Measurements from ENCODE around the gene LHFPL3.

DNA sequence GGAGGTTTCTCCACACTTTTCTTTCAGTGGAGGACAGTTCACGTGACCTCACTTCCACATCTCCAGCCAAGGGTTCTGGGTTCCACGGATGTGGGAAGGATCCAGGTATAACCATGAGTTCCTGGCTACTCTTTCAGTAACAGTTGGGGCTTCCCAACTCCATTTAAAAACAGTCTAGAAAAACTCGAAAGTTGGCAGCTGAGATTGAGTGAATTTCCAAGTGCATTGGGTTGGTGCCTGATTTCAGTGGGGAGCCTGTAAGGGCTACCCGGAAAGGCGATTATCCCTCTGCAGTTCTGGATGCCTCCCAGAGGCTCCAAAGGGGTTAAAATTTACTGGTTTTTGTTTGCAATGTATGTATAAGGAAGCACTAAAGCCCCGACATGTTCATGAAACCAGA, 24.3 kb downstream of the LHFPL3 start:
- no peak for TF ChIP-seq EZH2phosphoT487 (IDR thresholded peaks at IDR 0.05; ENCODE audit: borderline replicate concordance, low read depth, low read length)
- no peak for TF ChIP-seq CTCF (conservative IDR thresholded peaks at IDR 0.05; ENCODE audit: low read length)

All from OCI-LY7 (cell line).